Nephron progenitor cell (in vitro differentiated cells): ENCODE data around the gene USE1.

Experiments used
- DNase-seq: peaks from one replicate; pipeline ENCODE4 v3.0.0; 2021
- H3K27ac Mint-ChIP-seq: 2 replicates; pipeline ENCODE4 v1.8.0; 2021; ENCODE audit warnings: mild to moderate bottlenecking, moderate library complexity, mixed read lengths
- H3K27me3 Mint-ChIP-seq: 2 replicates; pipeline ENCODE4 v1.8.0; 2021; ENCODE audit warnings: mild to moderate bottlenecking, low read depth, mixed read lengths; ENCODE audit not compliant: poor library complexity
- H3K36me3 Mint-ChIP-seq: 2 replicates; pipeline ENCODE4 v1.8.0; 2021; ENCODE audit warnings: low read depth, mixed read lengths
- H3K4me1 Mint-ChIP-seq: 2 replicates; pipeline ENCODE4 v1.8.0; 2021; ENCODE audit warnings: mixed read lengths
- H3K4me3 Mint-ChIP-seq: 2 replicates; pipeline ENCODE4 v1.8.0; 2021; ENCODE audit warnings: mild to moderate bottlenecking, moderate library complexity, mixed read lengths
- H3K9me3 Mint-ChIP-seq: 2 replicates; pipeline ENCODE4 v1.8.0; 2021; ENCODE audit warnings: mild to moderate bottlenecking, moderate library complexity, mixed read lengths
- CTCF ChIP-seq: fragments of 200-600 bp; sonication (generic); IDR thresholded peaks from 2 replicates; pipeline ENCODE4 v1.5.0; 2021; ENCODE audit warnings: antibody characterized with exemption

USE1 gene

GRCh38 chr19:17259118-17259780 is 44.1 kb downstream of the USE1 start:
- Mint-ChIP-seq H3K27ac (no peak overlapping the region), H3K4me1 (peaks cover 29% of the 10 kb centered on the region), H3K27me3 (no peaks in the 10 kb centered on the region), H3K9me3 (no peaks in the 10 kb centered on the region), H3K36me3 (no peaks in the 10 kb centered on the region), H3K4me3 (no peak overlapping the region)
- TF ChIP-seq CTCF = no peak
- DNase-seq = no peak

GRCh38 chr19:17259934-17260333 is 44.8 kb downstream of the USE1 start:
- no peaks in the 10 kb centered on the region for H3K27me3 Mint-ChIP-seq
- no peak overlapping the region for H3K4me3 Mint-ChIP-seq

DNA sequence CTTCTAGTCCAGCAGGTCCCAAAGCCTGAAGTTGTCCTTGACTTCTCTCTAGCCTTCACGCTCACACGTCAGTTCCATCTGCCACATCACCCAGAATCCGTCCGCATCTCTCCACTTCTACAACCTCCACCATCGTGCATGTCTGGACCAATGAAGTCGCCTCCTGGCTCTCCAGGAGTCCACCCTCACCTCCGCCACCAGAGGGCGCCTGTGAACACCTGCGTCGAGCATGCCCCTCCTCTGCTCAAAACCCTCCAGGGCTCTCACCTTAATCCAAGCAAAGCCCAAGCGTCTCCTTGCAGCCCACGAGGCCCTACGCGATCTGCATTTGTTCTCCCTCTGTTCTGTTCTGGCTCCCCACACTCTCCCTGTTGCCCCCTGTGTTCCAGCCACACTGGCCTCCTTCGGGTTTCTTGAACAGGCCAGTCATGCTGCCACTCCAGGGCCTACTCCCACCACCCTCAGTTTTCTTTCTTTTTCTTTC is 45.7 kb downstream of the USE1 start:
- Mint-ChIP-seq H3K36me3 (no peaks in the 10 kb centered on the region), H3K27me3 (no peaks in the 10 kb centered on the region), H3K9me3 (no peaks in the 10 kb centered on the region), H3K4me3 (no peak overlapping the region), H3K27ac (peak overlapping the region; percentile 28), H3K4me1 (peaks cover 31% of the 10 kb centered on the region)
- peak; percentile 96 for TF ChIP-seq CTCF
- DNase-seq = peak; percentile 92

More at GRCh38 chr19:17259934-17260333, 44.8 kb downstream of the USE1 start:
- DNase-seq = no peak
- H3K4me1 Mint-ChIP-seq = peaks cover 31% of the 10 kb centered on the region
- H3K9me3 Mint-ChIP-seq = no peaks in the 10 kb centered on the region
- H3K27ac Mint-ChIP-seq = no peak overlapping the region
- no peak for TF ChIP-seq CTCF
- no peaks in the 10 kb centered on the region for H3K36me3 Mint-ChIP-seq

- no peak overlapping the region for H3K27ac Mint-ChIP-seq
- peaks cover 4% of the 10 kb centered on the region for H3K9me3 Mint-ChIP-seq
- no peak for TF ChIP-seq CTCF
- peaks cover under 1% of the 10 kb centered on the region for H3K36me3 Mint-ChIP-seq
- H3K4me1 Mint-ChIP-seq = peaks cover 40% of the 10 kb centered on the region
- no peaks in the 10 kb centered on the region for H3K27me3 Mint-ChIP-seq
- no peak for DNase-seq
- H3K4me3 Mint-ChIP-seq = no peak overlapping the region
These were observed 47.4 kb downstream of the USE1 start for GRCh38 chr19:17262557-17262956.

DNA sequence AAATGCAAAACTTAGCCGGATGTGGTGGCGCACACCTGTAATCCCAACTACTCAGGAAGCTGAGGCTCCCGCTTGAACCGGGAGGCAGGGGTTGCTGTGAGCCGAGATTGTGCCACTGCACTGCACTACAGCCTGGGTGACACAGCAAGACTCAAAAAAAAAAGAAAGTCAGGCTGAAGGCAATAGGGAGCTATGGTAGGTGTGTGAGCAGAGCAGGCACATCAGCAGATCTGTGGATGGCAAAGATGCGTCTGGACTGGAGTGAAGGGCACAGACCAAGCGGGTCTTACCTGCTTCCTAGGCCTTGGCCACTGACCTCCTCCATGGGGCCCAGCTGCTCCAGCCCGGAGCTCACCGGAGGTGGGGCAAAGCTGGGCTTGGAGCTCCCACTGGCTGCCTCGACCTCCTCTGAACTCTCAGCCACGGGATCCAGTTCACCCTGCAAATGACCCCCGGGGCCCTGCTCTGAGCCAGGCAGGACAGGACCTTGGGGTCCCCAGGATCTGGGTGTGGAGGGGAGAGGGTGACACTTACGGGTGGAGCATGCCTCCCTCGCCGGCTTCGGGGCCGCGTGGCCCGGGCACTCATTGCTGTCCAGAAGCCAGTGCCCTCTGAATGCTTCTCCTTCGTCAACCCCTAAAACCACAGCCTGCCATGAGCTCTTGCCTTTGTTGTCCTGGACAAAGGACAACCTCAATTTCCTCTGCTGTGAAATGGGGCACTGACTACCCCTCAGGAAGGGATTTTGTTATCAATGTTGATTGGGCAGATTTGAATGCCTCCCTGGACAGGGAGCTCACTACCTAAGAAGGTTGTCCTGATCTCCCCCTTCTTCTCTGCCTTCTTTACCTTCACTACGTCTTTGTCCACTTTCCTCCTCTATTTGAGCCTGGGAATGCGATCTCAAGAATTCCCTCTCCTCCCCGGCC is 48.8 kb downstream of the USE1 start:
- no peak for DNase-seq
- Mint-ChIP-seq H3K36me3 (peaks cover 7% of the 10 kb centered on the region), H3K27me3 (no peaks in the 10 kb centered on the region), H3K4me1 (peaks cover 51% of the 10 kb centered on the region), H3K27ac (no peak overlapping the region), H3K9me3 (peaks cover 4% of the 10 kb centered on the region), H3K4me3 (peak overlapping the region; percentile 13)
- no peak for TF ChIP-seq CTCF
